TTC549 (cell line): ENCODE results near the gene MAMDC4.
"Not testable (repeated sequence)": the region's sequence is repeated elsewhere in the genome, so short reads cannot be mapped to it uniquely, and the experiment has no call there.

Experiments
- FAIRE-seq: peaks from 2 replicates; lab custom pipeline; 2012; peaks lifted over from hg19 to GRCh38; lab: Jason Lieb, UNC

The MAMDC4 gene

DNA sequence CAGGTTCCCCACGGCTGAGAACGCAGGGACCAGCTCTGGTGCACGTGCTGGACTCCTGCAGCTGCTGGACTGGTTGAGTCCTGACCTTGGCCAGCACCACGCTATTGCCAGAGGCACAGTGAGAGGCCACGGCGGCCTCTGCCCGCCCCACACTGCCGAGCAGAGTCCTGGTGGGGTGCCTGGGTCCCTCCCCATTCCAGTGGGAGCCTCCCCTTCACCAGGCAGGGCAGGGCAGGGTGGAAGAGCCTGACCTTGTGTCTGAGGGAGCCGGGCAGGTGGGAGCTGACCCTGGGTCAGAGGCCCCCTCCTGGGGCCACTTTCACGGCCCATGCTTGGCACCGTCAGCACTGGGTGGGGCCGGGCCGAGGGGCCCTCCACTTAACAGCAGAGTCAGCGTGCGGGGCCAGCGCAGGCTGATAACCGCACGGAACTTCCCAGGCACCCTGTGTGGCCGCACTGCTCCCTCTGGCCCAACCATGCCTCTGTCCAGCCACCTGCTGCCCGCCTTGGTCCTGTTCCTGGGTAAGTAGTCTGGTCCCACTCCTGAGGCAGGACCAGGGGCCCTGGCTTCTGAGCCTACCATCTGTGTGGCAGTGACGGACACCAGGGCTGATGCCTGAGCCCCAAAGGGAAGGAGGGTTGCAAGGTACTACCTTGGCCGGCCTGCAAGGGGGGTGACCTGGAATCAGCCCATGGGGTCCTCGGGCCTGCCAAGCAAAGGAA lies at the start of gene MAMDC4:
TSS of gene MAMDC4 (plus strand) at position 406 of the 723 bp plus-strand sequence. CDS start at position 477, 71 bp downstream.
- FAIRE-seq, result no peak

DNA sequence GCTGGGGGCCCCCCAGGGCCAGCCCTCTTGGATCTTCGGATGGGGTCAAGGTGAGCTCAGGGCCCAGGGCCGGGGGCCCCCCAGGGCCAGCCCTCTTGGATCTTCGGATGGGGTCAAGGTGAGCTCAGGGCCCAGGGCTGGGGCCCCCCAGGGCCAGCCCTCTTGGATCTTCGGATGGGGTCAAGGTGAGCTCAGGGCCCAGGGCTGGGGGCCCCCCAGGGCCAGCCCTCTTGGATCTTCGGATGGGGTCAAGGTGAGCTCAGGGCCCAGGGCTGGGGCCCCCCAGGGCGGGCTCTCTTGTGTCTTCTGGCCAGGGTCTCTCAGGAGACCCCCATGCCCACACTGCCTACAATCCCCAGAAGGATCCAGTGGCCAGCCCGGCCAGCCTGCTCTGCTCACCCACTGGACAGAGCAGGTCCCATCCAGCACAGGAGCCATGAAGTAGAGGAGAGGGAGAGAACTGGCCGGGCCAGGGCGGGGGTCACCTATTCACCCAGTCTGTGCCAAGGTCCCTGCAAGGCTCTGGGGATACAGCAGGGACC lies 49.1 kb upstream of the MAMDC4 start:
- not testable (repeated sequence) for FAIRE-seq

DNA sequence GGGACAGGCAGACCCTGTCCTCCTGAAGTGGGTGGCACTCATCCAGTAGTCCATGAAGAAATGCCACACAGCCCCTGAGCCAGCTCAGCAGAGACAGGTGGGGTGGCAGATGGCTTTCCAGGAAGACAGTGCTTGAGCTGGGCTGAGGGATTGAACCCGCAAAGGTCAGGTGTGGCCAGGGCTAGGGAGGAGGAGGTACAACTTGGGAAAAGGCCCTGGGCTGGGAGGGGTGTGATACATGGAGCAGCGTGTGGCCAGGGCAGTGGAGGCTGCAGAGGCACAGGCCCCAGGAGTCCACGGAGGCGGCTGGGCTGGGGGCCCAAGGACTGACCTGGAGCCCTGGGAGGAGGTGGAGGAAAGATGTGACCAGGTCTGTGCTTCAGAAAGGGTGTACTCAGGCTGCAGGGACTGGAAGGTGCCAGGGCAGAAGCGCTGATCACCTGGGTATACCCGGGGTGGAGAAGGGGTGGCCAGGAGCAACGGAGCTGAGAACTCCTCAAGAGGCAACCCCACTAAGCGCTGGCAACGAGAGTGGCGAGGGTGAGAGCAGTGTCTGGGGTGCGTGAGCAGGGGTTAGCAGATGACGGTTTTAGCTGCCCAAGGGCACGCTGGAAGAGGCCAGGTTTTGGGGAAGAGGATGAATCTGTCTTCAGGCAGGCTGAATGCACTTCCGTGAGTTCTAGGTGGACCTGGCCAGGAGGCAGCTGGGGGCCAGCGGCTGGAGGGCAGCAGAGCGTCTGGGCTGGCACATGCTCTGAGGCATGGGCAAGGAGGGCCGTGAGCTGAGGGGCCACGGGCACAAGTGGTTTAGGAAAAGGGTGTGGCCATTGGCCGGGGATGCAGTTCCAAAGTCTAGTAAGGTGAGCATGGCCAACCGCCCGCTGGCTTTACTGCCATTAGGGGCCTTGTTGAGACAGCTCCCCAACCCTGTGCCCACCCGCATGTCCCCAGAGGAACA lies 48.3 kb upstream of the MAMDC4 start:
- no peak for FAIRE-seq

DNA sequence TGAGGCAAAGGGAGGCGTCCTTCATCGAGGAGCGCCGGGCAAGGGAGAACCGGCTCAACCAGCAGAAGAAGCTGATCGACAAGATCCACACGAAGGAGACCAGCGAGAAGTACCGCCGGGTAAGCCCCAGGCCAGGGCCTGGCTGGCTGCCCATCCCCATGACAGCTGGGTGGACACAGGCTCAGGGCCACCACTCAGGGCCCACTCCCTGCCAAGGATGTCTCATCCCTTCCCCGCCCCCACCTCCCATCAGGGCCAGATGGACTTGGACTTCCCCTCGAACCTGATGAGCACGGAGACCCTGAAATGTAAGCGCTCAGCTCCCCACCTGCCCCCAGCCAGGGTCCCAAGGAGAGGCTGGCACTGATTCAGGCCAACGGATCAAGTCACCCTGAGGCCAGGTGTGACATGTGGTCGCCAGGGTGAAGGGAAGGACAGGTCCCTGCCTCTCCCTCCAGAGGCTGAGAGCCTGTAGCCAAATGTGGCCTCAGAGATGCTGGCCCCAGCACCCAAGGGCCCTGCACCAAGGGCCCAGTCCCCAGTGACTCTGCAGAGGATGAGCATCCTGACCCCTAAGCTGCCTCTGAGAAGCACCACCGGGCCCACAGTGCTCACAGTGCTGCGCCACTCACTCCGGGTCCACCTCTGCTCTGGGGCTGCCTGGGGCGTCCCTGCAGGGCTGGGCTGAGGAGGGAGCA lies 47.5 kb upstream of the MAMDC4 start:
- FAIRE-seq, result no peak

DNA sequence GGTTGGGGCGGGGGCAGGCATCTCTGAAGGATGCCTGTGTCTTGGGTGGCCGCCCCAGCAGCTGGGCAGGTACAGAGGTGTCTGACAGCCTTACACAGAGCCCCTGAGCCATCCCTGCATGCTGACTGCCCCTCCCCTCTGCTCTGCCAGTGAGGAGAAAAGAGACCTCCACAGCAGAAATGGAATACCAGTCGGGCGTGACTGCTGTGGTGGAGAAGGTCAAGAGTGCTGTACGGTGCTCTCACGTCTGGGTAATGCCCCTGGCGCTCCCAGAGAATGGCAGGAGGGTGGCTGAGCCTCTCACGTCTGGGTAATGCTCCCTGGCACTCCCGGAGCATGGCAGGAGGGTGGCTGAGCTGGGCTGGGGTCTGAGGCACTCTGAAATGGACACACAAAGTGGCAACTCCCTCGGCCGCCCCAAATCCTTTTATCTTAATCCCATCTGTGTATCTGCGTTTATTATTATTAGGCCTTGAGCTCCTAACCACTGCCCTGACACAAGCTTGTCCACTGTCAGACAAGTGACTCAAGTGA lies 46.9 kb upstream of the MAMDC4 start:
- no peak for FAIRE-seq

DNA sequence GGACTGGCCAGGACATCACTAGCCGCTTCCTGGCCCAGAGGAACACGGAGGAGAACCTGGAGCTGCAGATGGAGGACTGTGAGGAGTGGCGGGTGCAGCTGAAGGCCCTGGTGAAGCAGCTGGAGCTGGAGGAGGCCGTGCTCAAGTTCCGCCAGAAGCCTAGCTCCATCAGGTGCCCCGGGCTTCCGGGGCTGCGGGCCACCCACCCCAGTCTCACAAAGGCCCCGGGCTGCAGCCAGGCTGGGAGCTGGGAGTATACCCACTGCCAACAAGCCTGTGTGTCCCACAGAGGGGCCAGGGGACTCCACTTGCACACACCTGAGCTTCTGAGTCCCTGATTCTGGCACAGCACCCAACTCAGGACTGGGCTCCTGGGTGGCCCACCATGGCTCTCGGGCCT lies 46.1 kb upstream of the MAMDC4 start:
- no peak for FAIRE-seq

DNA sequence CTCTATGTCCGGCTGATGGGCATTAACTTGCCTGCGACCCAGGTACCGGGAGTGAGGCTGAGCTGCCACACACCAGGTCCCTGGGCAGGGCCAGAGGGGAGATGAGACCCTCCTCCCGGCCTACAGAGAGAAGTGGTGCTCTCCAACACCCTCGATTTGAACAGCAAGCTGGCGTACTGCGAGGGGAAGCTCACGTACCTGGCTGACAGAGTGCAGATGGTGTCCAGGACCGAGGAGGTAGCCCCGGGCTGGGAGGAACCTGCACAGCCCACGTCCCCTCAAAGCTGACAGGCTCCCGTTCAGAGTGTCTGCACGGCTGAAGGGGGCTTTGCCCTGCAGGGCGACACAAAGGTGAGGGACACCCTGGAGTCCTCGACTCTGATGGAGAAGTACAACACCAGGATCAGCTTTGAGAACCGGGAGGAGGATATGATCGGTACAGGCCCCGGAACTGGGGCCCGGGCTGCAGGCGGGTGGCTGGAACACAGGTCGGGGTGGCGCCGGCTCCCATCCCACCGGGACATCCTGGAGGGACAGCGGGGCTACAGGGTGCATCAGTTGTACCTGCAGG lies 45.4 kb upstream of the MAMDC4 start:
- no peak for FAIRE-seq

DNA sequence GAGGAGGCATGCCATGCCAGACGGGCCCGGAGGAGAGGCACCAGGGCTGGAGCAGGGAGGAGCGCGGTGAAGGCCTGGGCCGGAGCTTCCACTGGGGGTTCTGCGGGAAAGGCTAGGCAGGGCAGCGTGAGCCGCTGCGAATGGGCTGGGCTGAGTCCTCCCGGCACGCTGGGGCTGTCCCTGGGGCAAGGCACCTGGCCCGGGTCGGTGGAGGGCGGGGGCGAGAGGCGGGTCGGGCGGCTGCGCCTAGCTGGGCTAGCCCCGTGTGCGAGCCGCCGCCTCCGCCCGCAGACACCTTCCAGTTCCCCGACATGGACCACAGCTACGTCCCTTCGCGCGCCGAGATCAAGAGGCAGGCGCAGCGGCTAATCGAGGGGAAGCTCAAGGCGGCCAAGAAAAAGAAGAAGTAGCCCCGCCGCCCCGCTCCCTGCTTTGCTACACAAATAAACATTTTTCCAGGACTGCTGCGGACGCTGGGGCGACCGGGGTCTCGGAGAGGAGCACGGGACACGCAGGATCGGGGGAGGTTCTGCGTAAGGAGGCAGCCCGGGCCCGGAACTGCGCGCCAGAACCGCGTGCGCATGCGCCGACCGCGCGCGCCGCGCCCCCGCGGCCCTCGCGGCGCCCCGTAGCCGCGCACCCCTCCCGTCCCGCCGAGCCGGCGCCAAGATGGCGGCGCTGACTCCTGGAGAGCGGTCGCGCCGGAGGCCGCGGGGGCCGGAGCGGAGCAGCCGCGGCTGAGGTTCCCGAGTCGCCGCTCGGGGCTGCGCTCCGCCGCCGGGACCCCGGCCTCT lies 44.7 kb upstream of the MAMDC4 start, which contains the start of gene RABL6:
TSS of gene RABL6 (plus strand) at position 668 of the 794 bp plus-strand sequence. CDS start 249 bp downstream, outside the sequence.
- FAIRE-seq, result no peak

DNA sequence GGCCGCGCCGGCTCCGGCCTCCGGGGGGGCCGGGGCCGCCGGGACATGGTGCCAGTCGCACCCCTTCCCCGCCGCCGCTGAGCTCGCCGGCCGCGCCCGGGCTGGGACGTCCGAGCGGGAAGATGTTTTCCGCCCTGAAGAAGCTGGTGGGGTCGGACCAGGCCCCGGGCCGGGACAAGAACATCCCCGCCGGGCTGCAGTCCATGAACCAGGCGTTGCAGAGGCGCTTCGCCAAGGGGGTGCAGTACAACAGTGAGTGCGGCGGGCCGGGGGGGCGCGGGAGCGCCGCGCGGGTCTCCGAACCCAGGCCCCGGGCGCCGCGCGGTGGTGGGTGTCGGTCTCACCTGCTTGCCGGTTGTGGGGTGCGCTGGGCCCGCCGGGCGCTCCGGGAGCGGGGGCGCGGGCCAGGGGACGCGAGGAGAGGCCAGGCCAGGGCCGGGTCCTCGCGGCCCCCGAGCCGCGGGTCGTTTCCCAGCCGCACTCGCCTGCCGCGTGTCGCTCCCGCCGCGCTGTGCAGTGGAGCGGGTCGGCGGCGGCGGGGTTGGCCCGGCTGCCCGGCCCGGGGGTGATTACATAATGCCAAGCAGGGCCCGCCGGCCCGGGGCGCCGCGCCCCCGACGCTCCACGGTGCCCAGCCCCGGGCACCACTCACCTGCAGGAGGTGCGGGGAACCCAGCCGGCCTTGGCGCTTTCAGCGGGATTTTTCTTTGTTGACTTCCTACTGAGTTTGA lies 43.9 kb upstream of the MAMDC4 start:
- FAIRE-seq, result no peak

DNA sequence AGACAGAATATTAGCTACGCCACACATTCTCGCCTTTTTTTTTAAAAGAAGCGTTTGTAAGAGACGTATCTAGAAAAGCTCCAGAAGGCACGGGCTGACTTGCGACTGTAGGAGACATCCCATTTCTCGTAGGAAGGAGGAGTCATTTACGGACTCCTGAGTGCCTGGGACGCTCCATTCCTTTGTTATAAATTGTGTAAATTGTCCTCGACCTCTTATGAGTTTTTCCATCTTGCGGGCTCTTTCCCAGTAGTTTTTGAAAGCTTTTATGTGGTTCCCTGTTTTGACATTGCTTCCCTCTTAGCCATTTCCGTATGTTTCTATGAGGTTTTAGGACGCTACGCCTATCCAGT lies 43.4 kb upstream of the MAMDC4 start:
- FAIRE-seq, result no peak

DNA sequence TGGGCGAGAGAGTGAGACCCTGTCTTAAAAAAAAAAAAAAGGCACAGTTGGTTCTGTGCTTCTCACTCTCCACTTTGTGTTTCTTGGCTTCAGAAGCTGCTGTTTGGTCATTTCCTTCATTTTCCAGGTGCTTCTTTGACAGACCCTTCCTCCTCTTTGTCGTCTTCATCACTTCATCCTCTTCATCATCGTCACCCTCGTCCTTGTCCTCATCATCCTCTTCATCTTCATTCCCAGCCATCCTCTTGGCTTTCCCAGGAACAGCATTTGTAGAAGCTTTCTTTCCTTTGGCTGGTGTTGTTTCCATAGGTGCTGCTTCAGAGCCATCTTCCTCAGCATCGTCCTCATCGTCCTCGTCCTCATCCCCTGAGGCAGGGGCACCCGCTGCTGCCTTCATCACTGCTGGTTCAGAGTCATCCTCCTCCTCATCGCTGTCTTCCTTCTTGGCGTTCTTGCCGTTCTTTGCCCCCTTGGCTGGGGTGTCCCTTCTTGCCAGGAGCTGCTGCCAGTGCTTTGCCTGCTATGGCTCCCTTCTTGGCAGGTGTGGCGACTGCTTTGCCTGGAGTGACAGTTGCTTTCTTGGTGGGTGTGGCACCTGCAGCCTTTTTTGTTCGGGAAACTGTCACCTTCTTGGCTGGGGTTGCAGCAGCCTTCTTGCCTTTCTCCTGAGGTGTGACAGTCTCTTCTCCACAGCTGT lies 37.3 kb upstream of the MAMDC4 start:
- FAIRE-seq, result no peak

DNA sequence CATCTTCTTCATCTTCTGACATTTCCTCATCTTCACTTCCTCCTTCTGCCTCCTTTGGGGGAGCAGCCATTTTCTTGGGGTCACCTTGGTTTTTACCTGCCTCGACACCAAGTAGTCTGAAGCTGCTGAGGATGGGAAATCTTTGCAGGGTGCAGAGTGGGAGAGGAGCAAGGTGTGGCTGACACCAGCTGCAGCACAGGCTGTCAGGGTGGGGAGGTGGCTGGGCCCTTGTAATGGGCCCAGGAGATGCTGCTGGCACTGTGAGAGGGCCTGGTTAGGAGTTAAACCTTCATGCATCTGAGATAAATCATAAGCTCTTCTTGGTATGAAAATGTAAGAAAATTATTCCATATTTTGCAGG lies 36.7 kb upstream of the MAMDC4 start:
- FAIRE-seq, result no peak

DNA sequence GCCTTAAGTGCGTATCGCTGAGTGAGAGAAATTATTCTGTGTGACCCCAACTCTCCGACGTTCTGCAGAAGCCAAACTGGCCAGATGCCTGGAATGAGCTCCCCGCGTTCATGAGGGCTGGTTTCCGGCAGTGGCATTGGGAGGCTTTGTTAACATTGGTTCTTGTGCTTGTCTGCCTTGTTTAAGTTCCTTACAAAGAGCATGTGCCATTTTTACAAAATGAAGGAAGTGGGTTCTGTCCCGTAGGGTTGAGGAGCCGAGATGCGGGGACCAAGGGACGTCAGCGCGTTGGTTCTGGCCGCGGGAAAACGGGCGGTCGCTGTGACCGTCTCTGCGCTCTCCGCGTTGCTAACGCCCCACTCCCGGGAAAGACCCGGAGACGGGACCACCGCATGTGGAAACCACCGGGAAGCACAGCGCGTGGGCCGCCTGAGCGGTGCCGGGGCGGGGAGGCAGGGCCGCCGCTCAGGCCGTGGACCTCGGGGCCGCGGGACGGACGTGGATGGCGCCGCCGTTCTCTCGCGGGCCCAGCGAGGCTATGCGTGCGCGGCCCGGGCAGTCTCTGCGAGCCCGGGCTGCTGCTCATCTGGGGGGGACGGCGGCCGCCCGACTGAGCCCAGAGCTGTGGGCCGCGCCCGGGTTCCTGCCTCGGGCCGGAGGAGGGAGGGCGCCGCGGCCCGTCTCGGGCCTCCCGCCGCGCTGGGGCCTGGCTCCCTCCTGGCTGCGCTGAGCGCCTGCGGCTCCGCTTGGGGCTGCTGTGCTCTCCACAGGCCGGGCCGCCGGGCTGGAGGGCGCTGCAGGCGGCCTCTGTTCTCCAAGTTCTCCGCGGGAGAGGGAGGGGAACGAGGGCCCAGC lies 30.9 kb upstream of the MAMDC4 start:
- no peak for FAIRE-seq

DNA sequence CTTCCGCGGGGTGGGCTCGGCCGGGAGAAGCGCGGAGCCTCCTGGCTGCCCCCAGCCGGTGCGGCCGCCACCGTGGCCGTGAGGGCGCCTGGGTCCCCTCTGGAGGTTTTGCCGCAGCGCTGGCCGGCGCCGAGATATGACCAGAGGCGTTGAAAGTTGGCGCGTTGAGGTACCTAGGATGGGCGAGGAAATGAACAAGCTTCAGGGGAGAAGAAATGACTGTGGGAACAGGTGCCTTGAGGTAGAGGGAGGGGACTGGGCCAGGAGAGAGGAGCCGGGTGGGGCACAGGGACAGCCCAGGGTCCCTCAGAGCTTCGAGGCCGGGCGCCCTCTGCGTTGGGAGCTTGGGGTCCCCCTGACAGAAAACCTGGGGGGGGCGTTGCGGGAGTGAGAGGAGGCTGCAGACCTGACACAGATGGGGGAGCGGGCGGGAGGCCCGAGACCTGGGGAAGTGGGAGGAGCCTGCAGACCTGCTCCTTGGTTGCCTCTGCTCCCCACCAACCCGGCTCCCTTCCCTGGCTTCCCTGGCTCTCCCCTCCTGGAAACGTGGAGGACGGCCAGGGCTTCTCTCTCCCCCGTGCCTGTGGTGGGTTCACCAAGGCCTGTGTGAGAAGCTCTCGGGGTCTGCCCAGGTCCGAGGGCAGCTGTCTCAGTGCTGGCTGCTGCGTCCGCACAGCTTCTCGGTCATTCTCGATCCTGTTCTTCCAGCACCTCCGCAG lies 30.2 kb upstream of the MAMDC4 start:
- FAIRE-seq, result no peak

DNA sequence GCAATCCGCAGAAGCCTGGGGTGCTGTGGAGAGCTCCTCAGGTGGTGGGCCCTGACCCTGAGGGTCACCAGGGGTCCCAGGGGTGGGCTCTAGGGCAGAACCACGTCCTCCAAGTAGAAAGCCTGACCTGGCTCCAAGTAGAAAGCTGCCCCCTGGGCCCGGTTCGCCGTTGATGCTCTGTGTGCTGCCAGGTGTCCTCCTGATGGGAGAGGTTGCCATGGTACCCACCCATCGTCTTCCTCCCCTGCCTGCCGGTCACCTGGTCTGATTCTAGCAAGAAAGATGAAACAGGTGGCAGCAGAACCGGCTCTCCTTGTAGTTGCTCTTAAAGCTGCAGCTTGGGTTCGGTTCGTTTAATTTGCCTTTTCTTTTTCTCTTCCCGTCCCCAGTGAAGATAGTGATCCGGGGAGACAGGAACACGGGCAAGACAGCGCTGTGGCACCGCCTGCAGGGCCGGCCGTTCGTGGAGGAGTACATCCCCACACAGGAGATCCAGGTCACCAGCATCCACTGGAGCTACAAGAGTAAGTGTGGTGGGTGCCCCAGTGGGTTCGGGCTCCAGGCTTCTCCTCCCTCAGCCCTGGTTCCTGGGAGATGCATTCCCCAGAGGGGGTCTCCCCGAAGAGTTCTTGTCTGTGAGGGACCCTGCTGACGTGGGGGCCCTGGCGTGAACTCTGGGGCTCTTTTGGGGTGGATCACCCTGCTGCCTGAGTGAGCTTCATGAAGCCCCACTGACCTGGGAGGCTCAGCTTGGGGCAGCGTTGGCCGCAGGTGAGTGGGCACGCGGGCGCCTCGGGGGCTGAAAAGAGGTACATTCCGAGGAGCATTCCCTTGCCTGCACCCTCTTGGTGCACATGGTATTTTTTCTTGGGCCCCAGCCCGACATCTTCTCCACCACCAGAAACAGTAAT lies 28.8 kb upstream of the MAMDC4 start:
- FAIRE-seq, result no peak

DNA sequence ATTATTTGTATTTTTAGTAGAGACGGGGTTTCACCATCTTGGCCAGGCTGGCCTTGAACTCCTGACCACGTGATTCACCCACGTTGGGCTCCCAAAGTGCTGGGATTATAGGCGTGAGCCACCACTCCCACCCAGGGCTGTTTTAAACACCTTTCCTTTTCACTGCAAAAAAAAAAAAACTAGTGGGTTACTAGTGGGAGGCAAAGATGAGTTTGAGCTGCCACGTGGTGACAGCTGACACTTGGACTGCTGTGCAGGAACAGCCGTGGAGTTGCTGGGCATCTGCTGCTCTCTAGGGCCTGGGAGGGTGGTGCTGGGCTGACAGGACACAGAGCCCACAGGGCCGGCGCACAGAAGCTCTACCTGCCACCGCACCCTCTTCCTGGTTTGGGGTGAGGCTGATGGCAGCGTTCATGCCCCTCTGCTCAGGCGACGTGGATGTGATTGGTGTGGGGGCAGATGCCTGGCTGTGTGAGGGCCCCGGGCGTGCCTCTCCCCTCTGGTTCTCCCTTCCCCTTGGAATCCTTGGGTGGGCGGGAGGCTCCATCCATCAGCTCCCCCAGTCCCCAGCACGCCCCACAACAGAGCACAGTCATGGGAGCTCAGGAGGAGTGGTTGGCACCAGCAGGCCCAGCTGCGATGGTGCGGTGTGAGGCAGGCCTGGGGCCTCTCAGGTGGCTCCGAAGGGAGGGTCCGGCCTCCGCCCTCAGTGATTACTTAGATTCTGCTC lies 27.5 kb upstream of the MAMDC4 start:
- FAIRE-seq, result no peak
